SW480 (cell line): ENCODE data around the gene KIAA1671.

Source experiments
- DNase-seq: peaks from one replicate; pipeline ENCODE4 v3.0.0-alpha.2; 2016; ENCODE audit warnings: low spot score

KIAA1671 gene

DNA sequence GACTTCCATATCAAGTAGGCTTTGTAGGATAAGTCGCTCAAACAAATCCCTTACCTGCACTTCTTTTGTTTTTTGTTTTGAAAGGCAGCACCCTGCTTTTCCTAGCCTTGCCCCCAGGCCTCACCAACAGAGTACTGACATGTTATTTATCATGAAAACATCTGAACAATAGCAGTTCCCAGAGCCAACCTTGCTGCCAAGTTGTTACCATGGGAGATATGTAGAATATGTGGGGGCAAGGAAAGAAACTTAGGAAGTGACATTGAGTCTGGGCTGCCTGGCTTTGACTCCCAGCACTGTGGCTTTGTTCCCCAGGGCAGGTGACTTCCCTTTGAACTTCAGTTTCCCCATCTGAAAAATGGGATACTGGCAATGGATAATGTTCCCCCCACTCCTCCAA lies 193.8 kb downstream of the KIAA1671 start:
- no peak for DNase-seq

DNA sequence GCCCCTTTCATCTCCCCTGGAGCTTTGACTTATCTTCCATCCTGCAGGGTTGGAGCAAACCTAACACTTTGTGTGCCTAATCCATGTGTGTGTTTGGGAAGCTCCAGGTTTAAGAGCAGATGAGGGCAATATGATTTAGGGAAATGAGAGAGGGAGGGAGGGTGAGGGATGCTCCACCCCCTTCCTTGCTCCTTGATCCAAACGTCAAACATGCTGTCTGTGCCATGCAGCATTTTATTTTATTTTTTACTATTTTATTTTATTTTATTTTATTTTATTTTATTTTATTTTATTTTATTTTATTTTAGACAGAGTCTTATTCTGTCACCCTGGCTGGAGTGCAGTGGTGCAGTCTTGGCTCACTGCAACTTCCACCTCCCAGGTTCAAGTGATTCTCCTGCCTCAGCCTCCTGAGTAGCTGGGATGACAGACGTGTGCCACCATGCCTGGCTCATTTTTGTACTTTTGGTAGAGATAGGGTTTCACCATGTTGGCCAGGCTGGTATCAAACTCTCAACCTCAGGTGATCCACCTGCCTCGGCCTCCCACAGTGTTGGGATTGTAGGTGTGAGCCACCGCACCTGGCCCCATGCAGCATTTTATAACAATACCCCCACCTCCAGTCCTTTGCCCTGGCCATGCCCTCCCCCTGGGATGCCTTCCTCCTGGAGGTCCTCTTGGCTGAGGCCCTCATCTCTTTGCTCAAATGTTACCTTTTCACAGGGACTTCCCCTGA lies 194.6 kb downstream of the KIAA1671 start:
- no peak for DNase-seq

DNA sequence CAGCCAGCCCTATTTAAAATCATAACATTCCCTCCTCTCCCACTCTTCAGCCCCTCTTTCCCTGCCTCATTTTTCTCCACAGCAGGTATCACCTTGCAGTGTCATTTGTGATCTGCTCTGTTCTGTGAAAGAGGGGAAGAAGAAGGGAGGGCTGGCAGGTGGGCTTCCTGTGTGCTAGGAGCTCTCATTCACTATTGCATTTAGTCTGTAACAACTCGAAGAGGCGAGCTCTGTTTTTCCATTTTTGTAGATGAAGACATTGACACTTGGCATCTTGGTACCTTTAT lies 195.1 kb downstream of the KIAA1671 start:
- no peak for DNase-seq

DNA sequence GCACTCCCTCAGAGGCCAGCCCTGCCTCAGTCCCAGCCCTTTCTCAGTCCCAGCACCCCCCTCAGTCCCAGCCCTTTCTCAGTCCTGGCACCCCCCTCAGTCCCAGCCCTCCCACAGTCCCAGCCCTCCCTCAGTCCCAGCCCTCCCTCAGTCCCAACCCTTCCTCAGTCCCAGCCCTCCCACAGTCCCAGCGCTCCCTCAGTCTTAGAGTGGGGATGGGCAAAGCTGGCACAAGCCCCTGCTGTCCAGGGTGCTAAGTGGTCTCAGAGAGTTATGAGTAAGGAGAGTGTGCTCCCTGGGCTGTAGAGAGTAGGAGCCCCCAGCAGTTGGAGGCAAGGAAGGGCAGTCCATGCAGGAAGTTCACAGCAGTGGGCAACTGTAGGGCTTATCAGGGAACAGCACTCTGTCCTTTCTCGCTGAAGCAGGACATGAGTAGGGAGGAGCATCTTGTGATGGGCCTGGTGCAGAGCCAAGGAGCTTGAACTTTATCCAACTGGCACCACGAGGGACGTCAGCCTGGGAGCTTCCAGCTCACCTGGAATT lies 195.7 kb downstream of the KIAA1671 start:
- DNase-seq, result no peak

DNA sequence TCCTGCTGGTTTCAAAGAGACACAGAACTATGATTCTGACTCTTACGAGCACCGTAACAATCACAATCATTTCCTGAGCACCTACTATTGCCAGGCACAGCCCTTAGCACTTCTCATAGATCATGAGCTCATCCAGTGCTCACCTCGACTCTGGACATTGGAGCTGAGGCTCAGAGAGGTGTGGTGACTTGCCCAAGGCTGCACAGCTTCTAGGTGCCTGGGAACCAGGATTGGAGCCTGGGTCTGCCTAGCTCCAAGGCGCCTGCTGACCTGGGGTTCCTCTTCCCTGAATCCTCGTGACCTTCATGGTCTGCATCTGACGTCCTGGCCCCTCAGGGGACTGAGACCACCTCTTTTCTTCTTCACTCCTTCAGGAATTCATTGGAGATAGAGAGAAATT lies 196.5 kb downstream of the KIAA1671 start:
- no peak for DNase-seq

DNA sequence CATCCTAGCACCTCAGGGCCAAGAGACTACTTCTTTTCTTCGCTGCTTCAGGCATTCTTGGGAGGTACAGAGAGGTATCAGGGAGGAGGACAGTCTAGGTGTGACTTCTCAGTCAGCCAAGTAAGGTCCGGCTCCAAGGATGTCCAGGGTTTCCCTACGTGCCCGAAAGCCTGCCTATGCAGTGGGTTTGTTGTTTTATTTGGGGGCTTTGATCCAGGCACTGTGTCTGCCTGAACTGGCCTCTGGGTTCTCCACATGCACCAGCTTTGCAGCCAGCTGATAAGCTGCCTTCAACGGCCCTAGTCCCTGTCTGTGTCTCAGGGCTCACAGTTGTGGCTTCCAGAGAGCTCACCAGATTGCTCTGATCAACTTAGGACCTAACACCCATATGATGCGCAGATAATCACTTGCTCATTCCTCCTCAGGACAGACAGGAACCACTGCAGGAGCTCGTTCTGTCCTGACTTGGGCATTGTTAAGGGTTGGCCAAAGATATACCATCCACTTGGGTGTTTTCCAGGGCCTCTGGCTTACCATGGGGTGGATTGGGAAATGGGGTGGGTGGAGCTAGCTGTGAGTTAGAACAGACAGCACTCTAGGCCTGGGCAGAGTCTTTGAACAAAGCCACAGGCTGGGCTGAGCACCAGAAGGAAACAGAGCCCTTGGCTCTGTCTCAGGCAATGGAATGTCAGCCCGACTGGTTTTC lies 201.6 kb downstream of the KIAA1671 start:
- no peak for DNase-seq

DNA sequence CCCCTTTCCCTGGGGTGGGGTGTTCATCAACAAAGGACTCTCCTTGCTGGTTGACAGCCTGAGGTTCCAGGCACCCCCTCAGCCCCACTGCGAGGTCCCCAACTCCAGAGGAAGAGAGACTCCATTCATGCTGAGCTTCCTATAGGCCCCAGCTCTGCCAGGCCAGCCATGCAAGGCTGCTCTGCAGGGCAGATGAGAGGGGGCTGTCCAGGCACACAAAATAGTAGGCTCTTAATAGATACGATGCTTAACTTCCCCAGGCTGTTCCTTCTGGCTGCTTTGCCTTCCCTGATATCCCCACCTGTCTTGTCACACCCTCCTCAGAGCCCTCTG lies 202.1 kb downstream of the KIAA1671 start:
- no peak for DNase-seq

DNA sequence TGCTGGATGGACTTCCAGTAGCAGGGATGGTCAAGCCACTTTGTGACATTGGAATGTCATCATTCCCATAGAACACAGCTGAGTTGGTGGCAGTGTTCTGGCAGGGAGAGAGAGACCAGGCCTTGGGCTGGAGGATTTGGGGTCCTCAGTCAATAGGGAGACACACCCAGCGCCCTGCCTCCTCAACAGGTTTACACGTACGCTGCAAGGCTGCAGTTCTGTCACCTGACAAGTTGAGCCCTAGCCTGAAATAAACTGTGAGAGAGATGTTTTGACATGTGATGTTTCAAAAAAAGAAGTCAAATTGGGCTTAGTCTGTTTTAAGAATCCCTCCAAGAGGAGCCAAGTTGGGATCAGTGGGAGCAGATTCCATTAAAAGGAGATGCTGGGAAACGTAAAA lies 204.2 kb downstream of the KIAA1671 start:
- no peak for DNase-seq

DNA sequence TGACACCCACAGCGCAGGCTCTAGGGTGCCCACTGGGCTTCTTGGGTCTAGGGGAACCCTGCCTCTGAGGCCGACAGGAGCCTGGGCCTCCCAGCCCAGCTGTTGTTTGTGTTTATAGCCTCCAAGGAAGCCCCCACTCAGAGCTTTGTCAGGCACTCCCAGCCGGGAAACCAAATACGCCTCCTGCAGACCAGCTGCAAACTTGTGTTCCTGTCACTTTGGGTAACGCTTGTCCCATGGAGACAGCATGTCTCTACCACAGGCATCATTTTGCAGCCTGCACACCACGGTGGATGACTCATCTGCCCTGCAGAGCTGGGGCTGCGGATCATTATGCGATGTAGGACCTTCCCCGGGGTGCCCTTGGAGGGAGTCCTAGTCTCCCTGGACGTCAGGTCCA lies 206.5 kb downstream of the KIAA1671 start:
- no peak for DNase-seq

DNA sequence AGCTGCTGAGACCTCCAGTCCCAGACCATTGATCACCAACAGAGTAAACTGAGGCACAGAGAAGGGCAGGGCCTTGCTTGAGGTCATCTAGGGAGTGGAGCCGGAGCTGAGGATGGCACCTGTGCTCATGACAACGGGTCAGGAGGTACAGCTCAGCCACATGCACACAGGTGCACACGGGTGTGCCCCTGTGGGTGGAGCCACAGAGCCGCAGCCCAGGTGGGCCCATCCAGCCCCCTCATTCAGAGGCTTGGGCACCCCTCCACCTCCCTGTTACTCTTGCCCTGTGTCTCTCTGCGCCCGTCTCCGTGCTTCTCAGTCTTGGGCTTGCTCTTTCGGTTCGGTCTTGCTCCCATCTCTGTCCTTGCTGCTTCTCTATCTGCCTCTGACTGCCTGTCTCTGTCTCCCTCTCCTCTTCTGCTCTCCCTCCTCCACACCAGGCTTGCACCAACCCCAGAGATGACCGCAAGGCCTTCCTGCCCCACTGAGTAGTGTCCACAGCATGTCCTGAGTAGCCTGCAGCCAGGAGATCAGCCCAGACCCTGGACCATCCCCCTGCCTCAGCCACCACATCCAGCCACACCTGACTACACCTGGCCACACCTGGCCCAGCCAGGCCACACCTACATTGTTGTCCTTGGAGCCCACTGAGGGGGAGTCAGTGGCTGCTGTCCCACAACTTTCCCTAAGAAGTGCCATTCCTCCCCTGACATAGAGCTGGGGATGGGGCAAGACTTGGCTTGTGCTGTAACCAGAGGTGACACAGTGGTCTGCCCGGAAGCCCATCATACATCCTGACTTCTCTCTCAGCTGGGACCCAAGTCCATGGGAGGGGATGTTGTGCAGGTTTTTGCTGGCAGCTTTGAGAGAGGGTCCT lies 207.8 kb downstream of the KIAA1671 start:
- DNase-seq, result no peak

DNA sequence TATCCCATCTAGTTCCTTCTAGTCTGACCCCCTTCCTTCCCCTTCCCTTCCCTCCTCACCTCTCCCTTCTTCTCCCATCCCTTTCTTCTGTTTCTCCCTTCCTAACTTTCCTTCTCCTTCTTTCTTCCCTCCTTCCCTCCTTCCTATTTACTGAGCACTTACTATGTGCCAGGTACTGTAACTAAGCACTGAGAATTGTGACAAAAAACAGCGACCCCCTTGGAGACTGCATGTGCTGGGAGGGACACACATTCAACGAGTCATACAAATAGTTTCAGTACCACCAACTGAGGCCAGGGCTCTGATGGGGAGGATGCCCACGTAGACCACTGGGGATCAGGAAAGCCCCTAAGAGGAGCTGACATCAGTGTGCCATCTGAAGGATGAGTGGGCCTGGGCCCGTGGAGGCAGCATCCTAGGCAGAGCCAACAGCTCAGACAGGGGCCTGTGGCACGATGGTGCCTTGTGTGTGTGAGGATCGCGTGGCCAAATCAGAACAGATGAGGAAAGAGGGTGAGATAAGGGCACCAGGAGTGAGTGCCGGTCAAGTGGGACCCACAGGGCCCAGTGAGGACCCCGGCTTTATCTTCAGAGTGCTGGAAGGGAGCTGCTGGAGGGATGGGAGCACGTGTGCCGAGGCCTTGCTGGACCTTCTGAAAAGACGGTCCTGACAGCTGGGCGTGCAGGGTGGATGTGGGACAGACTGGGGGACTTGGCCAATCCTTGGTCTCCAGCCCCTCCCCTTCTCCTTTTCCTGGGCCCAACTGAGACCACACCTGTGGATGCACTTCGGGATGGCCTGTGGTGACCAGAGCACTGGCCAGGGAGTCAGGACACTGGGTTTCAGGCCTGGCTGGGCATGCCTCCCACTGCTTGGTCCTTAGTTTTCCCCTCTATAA lies 208.8 kb downstream of the KIAA1671 start:
- no peak for DNase-seq

DNA sequence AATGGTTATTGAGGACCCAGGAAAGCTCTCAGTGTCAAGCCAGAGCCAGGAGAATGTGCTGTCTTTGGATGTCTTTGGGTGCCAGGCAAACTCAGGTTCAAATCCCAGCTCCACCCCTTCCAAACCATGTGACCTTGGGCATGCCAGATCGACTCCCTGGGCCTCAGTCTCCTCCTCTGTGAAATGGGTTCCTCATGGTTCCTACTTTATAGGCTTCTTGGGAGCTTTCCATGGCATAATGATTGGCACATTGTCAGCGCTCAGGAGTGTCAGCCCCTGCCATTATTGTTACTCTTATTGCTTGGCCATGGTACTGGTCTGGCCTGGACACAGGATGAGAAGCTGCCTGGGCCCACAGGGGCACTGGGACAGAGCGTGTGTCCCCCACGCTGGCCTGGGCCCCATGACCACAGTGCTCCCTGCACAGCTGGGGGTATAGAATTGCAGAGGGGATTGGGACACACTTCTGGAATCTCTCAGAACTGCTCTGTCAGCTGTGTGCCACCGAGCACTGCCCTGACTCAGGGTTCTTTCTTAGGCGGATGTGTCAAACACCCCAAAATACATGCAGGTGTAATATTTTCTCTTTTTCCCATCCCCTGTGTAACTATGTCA lies 209.5 kb downstream of the KIAA1671 start:
- DNase-seq, result no peak

DNA sequence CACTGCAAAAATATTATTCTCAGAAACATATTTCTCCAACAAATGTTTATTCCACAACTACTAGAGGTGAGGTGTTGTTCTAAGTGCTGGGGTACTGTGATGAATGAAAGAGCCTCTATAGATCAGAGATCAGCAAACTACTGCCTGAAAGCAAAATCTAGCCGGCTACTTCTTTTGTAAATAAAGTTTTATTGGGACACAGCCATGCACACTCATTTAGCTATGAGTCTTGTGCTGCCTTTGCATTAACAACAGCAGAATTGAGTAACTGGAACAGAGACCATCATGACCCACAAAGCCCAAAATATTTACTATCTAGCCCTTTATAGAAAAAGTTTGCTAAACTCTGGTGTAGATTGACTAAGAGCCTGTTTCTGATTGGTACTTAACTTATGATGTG lies 210.0 kb downstream of the KIAA1671 start:
- no peak for DNase-seq

DNA sequence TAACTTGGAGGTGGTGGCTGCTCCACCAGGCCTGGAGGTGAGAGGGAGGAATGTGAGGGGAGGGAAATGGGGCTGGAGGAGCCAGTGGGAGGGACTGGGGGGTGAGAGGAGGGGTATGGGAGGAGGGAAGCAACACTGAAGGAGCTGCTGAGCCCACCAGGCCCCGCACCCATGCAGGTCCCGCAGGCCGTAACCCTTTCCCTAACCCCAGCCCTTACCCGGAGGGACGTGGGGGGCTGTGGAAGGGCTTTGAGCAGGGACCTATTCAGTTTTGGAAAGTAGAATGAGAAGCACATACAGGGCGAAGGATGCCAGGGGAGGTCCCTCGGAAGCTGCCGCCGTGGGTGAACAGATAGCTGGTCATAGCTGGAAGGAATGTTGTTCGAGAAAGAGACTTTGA lies 213.3 kb downstream of the KIAA1671 start:
- DNase-seq, result no peak

DNA sequence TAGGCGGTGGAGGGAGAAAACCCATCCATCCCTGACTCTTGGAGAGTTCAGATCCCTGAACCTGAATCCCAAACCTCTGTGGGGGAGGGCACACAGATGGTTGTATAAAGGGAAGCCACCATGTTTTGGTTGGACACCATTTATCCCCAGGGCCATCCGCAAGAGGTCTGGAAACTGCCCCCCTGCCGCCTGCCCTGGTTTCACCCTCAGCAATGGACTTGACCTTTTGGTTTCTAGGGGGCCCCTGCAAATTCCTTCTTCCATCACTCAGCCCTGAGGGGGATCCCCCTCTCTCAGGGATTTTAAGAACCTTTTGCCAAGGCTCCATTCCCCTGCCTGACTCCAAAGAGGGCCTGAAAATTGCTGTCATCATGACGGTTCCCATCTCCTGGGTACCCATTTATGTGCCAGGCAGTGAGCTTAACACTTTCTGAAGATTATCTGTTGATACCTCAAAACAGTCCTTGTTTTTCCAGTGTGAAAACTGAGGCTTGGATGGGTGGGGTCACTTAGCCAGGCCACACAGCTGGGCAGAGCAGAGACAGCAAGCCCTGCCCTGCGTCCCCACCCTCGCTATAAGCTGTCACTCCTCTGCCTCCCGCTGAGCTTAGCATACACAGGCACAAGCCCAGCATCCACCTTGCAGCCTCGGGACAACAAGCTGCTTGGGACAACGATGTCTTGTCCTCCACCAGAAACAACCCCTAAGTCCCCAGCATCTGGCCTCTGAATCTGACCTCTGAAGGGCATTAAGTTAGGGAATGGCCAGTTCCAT lies 213.9 kb downstream of the KIAA1671 start:
- DNase-seq, result no peak

DNA sequence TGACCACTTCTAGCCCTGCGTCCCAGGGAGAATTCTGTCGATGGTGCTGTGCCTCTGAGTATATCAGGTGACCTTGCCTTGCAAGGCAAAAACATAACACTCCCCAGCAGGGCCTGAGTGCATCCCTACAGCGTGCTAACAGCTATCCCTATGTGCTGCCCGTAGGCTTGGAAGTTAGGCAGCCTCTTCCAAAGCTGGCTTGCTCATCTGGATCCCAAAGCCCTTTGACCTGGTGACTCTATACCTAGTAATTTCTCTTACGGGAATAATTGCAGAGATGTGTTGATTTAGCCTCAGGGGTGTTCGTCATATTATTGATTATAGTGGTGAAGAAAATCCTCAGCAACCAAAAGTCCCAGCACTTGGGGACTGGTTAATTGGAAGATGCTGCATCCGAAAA lies 214.6 kb downstream of the KIAA1671 start:
- DNase-seq, result no peak

DNA sequence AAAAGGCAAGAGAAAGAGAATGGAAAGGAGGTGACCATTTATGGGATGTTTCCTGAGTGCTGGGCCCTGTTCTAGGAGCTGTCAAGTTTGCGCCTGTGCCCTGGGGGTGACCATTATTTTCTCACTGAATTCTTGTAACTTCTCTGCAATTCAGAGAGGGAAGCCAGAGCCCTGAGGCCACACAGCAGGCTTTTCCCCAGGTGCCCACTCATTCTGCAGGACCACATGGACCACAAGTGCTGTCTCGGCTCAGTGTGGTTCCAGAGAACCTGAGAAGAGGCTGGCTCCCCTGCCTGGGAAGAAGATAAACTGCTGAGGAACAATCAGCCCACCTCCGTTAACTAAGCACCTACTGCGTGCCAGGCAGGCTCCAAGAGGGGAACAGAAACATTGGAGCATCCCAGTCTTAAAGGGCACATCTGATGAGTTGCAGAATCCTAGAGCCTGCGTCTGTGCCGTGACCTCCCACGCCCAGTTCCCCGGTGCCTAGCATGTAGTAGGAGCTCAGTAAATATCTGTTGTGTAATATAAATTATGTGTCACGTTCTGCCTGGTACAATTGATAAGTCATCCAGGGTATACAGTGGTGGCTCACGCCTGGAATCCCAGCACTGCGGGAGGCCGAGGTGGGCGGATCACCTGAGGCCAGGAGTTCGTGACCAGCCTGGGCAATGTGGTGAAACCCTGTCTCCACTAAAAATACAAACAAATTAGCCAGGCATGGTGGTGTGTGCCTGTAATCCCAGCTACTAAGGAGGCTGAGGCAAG lies 215.5 kb downstream of the KIAA1671 start:
- no peak for DNase-seq

DNA sequence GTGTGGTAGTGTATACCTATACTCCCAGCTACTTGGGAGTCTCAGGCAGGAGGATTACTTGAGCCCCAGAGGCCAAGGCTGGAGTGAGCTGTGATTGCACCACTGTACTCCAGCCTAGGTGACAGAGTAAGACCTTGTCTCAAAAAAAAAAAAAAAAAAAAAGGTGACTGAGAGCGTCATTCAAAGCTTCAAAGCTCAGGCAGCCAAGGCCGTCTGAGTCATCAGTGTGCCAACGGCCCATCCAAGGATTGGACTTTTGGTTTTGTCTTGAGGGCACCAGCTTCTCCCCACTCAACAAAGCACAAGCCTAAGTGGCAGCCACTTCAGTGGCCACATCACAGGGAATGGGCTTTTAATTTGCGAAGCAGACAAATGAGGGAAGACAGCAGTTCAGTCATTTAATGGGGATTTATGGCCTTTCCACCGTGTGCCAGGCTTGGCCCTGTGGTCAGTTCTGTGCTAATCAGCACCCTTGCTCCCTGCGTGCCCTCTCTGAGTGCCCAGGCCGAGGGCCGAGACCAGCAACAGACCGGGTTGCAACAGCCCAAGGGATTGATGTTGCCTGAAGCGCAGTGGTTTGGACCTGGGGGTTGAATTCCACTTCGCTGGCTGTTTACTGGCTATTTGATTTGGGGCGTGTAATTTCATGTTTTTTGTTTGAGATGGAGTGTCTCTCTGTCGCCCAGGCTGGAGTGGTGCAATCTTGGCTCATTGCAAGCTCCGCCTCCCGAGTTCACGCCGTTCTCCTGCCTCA lies 216.9 kb downstream of the KIAA1671 start:
- peak; percentile 78 for DNase-seq

DNA sequence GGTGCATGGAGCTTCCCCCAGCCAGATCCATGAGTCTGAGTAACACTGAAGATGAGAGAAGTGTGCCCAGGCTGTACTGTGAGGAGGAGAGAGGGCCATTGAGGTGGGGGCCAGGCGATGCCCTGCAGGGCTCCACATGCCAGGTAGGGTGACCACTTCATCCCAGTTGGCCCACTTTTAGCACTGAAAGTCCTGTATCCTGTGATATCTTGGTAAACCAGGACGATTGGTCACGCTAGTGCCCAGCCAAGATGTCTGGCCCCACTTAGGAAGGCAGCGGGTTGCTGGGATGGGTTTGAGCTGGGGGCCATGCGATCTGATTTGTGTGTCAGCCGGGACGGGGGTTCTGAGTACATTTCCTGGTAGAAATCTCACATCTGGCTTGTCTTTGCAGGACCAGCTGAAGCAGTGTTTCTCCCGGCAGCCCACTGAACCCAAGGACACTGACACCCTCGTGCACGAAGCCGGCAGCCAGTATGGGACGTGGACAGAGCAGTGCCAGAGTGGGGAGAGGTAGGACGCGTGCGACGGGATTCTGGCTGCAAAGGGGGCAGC lies 218.0 kb downstream of the KIAA1671 start:
- no peak for DNase-seq
